Neuronal stem cell (in vitro differentiated cells): ENCODE data around the gene PLA2G2C.
A peak's percentile ranks its signal among the peaks of the same experiment; 100 is the strongest.

Experiments used
- DNase-seq: peaks from one replicate; pipeline ENCODE4 v3.0.0-alpha.2; 2013; ENCODE audit warnings: low spot score
- H2AFZ ChIP-seq: one replicate; pipeline ENCODE4 v1.6.1; 2013; ENCODE audit warnings: mild to moderate bottlenecking, low read length, inconsistent platforms
- H2AK5ac ChIP-seq: 2 replicates; pipeline ENCODE4 v1.6.1; 2013; ENCODE audit warnings: low read depth, mild to moderate bottlenecking, inconsistent platforms, low read length, moderate library complexity, mixed read lengths
- H2BK120ac ChIP-seq: 2 replicates; pipeline ENCODE4 v1.6.1; 2013; ENCODE audit warnings: low read depth, mild to moderate bottlenecking, inconsistent platforms, low read length, moderate library complexity, mixed read lengths
- H2BK12ac ChIP-seq: one replicate; pipeline ENCODE4 v1.6.1; 2013; ENCODE audit warnings: low read length, inconsistent platforms
- H2BK15ac ChIP-seq: 2 replicates; pipeline ENCODE4 v1.6.1; 2013; ENCODE audit warnings: mild to moderate bottlenecking, low read length, inconsistent platforms, mixed read lengths
- H2BK5ac ChIP-seq: one replicate; pipeline ENCODE4 v1.6.1; 2013; ENCODE audit warnings: inconsistent platforms, mild to moderate bottlenecking, low read length, moderate library complexity
- H3K14ac ChIP-seq: one replicate; pipeline ENCODE4 v1.6.1; 2013; ENCODE audit warnings: low read length, inconsistent platforms
- H3K18ac ChIP-seq: 2 replicates; pipeline ENCODE4 v1.6.1; 2013; ENCODE audit warnings: low read length, inconsistent platforms
- H3K23ac ChIP-seq: 2 replicates; pipeline ENCODE4 v1.6.1; 2013; ENCODE audit warnings: low read depth, mild to moderate bottlenecking, mixed read lengths, low read length, inconsistent platforms; ENCODE audit not compliant: poor library complexity
- H3K27ac ChIP-seq: replicated peaks from 3 replicates; pipeline ENCODE4 v1.5.1; 2013; ENCODE audit warnings: low read length, inconsistent platforms
- H3K27me3 ChIP-seq, 3 experiments: 2 replicates each; pipeline ENCODE4 v1.6.1; 2013; ENCODE audit warnings: low read length in 3 of 3, mild to moderate bottlenecking in 2 of 3, inconsistent platforms in 1 of 3, low read depth in 1 of 3, mixed read lengths in 1 of 3, moderate library complexity in 1 of 3; ENCODE audit not compliant: control insufficient read depth in 3 of 3, insufficient read depth in 3 of 3
- H3K36me3 ChIP-seq, 2 donors: replicated peaks in 1 of 2; 2 replicates each; pipeline ENCODE4 v1.6.1; 2013; ENCODE audit warnings: low read length in 2 of 2; ENCODE audit not compliant: control insufficient read depth in 2 of 2, insufficient read depth in 2 of 2
- H3K4ac ChIP-seq: 2 replicates; pipeline ENCODE4 v1.6.1; 2013; ENCODE audit warnings: inconsistent platforms, mild to moderate bottlenecking, low read length, moderate library complexity
- H3K4me1 ChIP-seq, 2 donors: 1 replicate in 1 of 2; 2 replicates in 1 of 2; pipeline ENCODE4 v1.6.1; 2013; ENCODE audit warnings: low read length in 2 of 2, low read depth in 1 of 2; ENCODE audit not compliant: control insufficient read depth in 2 of 2, insufficient read depth in 1 of 2
- H3K4me2 ChIP-seq: one replicate; pipeline ENCODE4 v1.6.1; 2013; ENCODE audit warnings: mild to moderate bottlenecking, low read length, inconsistent platforms; ENCODE audit not compliant: insufficient read depth, poor library complexity, severe bottlenecking
- H3K4me3 ChIP-seq, 2 donors: 2 replicates each; pipeline ENCODE4 v1.5.1; 2013; ENCODE audit warnings: low read length in 2 of 2, mild to moderate bottlenecking in 2 of 2, inconsistent platforms in 1 of 2, moderate library complexity in 1 of 2
- H3K79me1 ChIP-seq: one replicate; pipeline ENCODE4 v1.6.1; 2013; ENCODE audit warnings: low read depth, mild to moderate bottlenecking, inconsistent platforms, low read length, moderate library complexity
- H3K9ac ChIP-seq: one replicate; pipeline ENCODE4 v1.6.1; 2013; ENCODE audit warnings: mild to moderate bottlenecking, low read depth, low read length, inconsistent platforms; ENCODE audit not compliant: poor library complexity
- H3K9me3 ChIP-seq, 2 donors: replicated peaks in 1 of 2; 2 replicates each; pipeline versions ENCODE3 to v1.6.1; 2013; ENCODE audit warnings: low read length in 2 of 2, mild to moderate bottlenecking in 2 of 2, inconsistent platforms in 1 of 2, low read depth in 1 of 2, mixed read lengths in 1 of 2, moderate library complexity in 1 of 2; ENCODE audit not compliant: control insufficient read depth in 2 of 2, insufficient read depth in 1 of 2
- H4K8ac ChIP-seq: one replicate; pipeline ENCODE4 v1.6.1; 2013; ENCODE audit warnings: low read depth, mild to moderate bottlenecking, inconsistent platforms, low read length, moderate library complexity
- H4K91ac ChIP-seq: one replicate; pipeline ENCODE4 v1.6.1; 2013; ENCODE audit warnings: low read length, low read depth, mild to moderate bottlenecking, inconsistent platforms; ENCODE audit not compliant: poor library complexity
- WGBS, 2 donors: extraction: QIAGEN DNeasy Blood & Tissue Kit; methylation state at CpG; one replicate each; pipeline ENCODE4 v1.1.7; 2013; ENCODE audit warnings: missing lambda C conversion rate in 2 of 2, mixed read lengths in 1 of 2; ENCODE audit not compliant: insufficient read length in 2 of 2, insufficient replicate concordance in 1 of 2; ENCODE audit errors: extremely low coverage in 2 of 2; 5-methylcytosine and 5-hydroxymethylcytosine counted together

PLA2G2C gene

DNA sequence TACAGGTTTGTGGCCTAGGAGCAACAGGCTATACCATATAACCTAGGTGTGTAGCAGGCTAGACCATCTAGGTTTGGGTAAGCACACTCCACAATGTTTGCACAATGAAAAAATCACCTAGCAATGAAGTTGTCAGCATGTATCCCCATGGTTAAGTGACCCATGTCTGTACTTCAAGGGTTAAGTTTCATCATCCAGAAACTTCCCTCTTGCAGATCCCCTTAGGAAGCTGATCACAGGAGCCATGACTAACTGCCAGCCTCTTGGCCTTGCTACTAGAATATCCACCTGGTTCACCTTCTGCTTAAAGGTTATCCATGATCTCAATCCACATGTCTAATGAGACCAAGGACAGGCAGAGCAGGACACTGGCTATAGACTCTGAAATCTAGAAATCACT, 3.9 kb downstream of the PLA2G2C start:
- no peak overlapping the region for H4K91ac ChIP-seq
- no peak overlapping the region for H3K23ac ChIP-seq
- H3K27ac ChIP-seq, result no peak overlapping the region
- peaks cover 0 to 4% of the 10 kb centered on the region in 2 donors for H3K9me3 ChIP-seq
- peak overlapping the region; percentile 22 for H3K9ac ChIP-seq
- no peak overlapping the region for H3K14ac ChIP-seq
- no peak overlapping the region for H2BK5ac ChIP-seq
- H2AK5ac ChIP-seq, result no peak overlapping the region
- no peak overlapping the region for H4K8ac ChIP-seq
- peaks cover 3 to 5% of the 10 kb centered on the region in 2 donors for H3K4me1 ChIP-seq
- DNase-seq, result no peak
- H2AFZ ChIP-seq, result no peak overlapping the region
- H2BK12ac ChIP-seq, result no peak overlapping the region
- no peaks in the 10 kb centered on the region for H3K79me1 ChIP-seq
- no peak overlapping the region for H3K4me2 ChIP-seq
- H3K4me3 ChIP-seq, result no peak overlapping the region
- no peak overlapping the region for H3K18ac ChIP-seq
- peaks cover 0 to 42% (median 7%) of the 10 kb centered on the region in 3 experiments for H3K27me3 ChIP-seq
- H2BK120ac ChIP-seq, result no peak overlapping the region
- no peaks in the 10 kb centered on the region for H3K36me3 ChIP-seq
- no peak overlapping the region for H3K4ac ChIP-seq
- no peak overlapping the region for H2BK15ac ChIP-seq

DNA sequence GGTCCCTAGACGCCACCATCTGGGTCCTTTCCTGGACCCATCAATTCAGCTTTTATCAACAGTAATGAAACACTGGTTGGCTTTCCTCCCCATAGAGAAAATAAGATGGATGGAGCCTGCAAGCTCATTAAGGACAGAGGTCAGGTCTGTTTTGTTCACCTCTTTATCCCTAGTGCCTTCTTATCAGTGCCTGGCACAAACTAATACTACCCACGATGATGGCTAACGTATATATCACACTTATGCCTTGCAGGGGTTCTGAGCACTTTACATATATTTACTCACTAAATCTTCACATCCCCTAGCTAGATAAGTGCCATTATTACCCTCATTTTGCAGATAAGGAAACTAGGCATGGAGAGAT, 5.5 kb downstream of the PLA2G2C start:
- Histone ChIP-seq H2BK15ac (no peak overlapping the region), H2BK120ac (no peak overlapping the region), H3K79me1 (no peaks in the 10 kb centered on the region), H3K9ac (no peak overlapping the region), H2BK12ac (no peak overlapping the region), H4K8ac (no peak overlapping the region), H3K23ac (no peak overlapping the region), H4K91ac (no peak overlapping the region), H3K18ac (no peak overlapping the region), H3K27ac (no peak overlapping the region), H2AK5ac (peak overlapping the region; percentile 11), H3K4me2 (no peak overlapping the region), H3K27me3 (peaks cover 0 to 31% (median 7%) of the 10 kb centered on the region in 3 experiments), H3K9me3 (peaks cover 0 to 4% of the 10 kb centered on the region in 2 donors), H3K14ac (no peak overlapping the region), H3K4ac (no peak overlapping the region), H3K4me3 (no peak overlapping the region), H3K4me1 (no peaks in the 10 kb centered on the region), H2AFZ (no peak overlapping the region), H3K36me3 (no peaks in the 10 kb centered on the region), H2BK5ac (no peak overlapping the region)
- DNase-seq, result no peak
- WGBS, 2 donors, result no CpG with 5 or more reads among the region's 3 CpGs

DNA sequence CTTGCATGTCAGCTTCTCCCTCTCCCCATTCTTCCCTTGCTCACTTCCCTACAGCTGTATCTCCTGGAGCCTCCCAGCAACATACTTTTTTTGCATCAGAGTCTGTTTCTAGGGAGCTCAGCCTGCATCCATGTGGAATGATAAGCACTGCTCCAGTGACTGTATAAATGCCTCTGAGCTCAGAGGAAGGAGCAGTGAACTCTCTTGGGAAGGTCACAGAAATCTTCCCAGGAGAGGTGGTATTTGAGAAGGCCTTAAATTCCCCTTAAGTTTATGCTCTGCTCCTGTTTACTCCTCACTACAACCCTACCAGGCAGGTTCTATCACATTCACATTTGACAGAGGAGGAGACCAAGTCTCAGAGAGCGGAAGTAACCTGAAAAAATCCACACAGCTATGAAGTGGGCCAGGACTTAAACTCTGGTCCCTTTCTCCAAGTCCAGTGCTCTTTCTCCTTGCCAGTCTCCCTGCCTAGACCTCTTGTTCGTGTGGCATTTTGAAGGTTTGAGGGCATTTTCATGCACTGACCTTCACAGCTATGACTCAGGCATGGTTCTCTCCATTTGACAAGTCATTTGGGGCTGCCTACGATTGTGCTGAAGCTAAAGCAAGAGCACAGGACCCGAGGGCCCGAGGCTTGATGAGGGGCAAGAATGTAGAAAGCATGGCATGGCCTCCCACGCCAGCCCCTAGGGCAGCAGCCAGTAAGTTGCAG, 6.0 kb downstream of the PLA2G2C start:
- H3K14ac ChIP-seq, result no peak overlapping the region
- no peak overlapping the region for H3K23ac ChIP-seq
- no peak overlapping the region for H3K27ac ChIP-seq
- no peak overlapping the region for H2BK120ac ChIP-seq
- no peak overlapping the region for H2BK5ac ChIP-seq
- no peak overlapping the region for H3K18ac ChIP-seq
- no peak overlapping the region for H3K4ac ChIP-seq
- H3K36me3 ChIP-seq, result no peaks in the 10 kb centered on the region
- H3K79me1 ChIP-seq, result no peaks in the 10 kb centered on the region
- no peak overlapping the region for H2BK12ac ChIP-seq
- H3K4me1 ChIP-seq, result no peaks in the 10 kb centered on the region
- H2AFZ ChIP-seq, result no peak overlapping the region
- H3K4me3 ChIP-seq, result no peak overlapping the region
- peak overlapping the region; percentile 11 for H2AK5ac ChIP-seq
- H3K4me2 ChIP-seq, result no peak overlapping the region
- peaks cover 0 to 4% of the 10 kb centered on the region in 2 donors for H3K9me3 ChIP-seq
- WGBS, 2 donors, result no CpG with 5 or more reads among the region's 6 CpGs
- no peak overlapping the region for H3K9ac ChIP-seq
- H2BK15ac ChIP-seq, result no peak overlapping the region
- H3K27me3 ChIP-seq, result peaks cover 0 to 27% (median 3%) of the 10 kb centered on the region in 3 experiments
- no peak for DNase-seq
- no peak overlapping the region for H4K8ac ChIP-seq
- H4K91ac ChIP-seq, result no peak overlapping the region

DNA sequence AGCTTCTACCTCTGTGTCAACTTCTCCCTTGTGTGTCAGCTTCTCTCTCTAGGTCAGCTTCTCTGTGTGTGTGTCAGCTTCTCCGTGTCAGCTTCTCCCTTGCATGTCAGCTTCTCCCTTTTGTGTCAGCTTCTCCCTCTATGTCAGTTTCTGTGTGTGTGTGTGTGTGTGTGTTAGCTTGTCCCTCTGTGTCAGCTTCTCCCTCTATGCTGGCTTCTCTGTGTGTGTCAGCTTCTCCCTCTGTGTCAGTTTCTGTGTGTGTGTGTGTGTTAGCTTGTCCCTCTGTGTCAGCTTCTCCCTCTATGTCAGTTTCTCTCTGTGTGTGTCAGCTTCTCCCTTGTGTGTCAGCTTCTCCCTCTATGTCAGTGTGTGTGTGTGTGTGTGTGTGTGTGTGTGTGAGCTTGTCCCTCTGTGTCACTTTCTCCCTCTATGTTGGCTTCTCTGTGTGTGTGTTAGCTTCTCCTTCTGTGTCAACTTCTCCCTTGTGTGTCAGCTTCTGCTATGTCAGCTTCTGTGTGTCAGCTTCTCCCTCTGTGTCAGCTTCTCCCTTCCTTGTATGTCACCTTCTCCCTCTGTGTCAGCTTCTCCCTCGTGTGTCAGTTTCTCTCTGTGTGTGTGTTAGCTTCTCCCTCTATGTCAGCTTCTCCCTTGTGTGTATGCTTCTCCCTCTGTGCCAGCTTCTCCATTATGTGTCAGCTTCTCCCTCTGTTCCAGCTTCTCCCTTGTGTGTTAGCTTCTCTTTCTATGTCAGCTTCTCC, 6.8 kb downstream of the PLA2G2C start:
- Histone ChIP-seq H2AFZ (no peak overlapping the region), H4K8ac (no peak overlapping the region), H2BK5ac (no peak overlapping the region), H2BK120ac (no peak overlapping the region), H3K27me3 (peaks cover 0 to 21% (median 0%) of the 10 kb centered on the region in 3 experiments), H3K18ac (no peak overlapping the region), H3K4me1 (no peaks in the 10 kb centered on the region), H3K4me3 (peak overlapping the region in 1 of 2 donors; percentile 27), H3K79me1 (no peaks in the 10 kb centered on the region), H2BK12ac (no peak overlapping the region), H3K9me3 (peaks cover 0 to 4% of the 10 kb centered on the region in 2 donors), H2BK15ac (no peak overlapping the region), H3K36me3 (no peaks in the 10 kb centered on the region), H3K23ac (no peak overlapping the region), H3K4ac (no peak overlapping the region), H4K91ac (no peak overlapping the region), H3K9ac (no peak overlapping the region), H3K27ac (no peak overlapping the region), H2AK5ac (no peak overlapping the region), H3K4me2 (no peak overlapping the region), H3K14ac (peak overlapping the region; percentile 32)
- WGBS, 2 donors, result no CpG with 5 or more reads among the region's 2 CpGs
- no peak for DNase-seq
